ENCODE data around the gene PDGFRB.

GRCh38 chr5:150178262-150178661, 22.6 kb upstream of the PDGFRB start:
- TF ChIP-seq CTCF (conservative IDR thresholded peaks at IDR 0.05; ENCODE audit: low read length) (no peak), EZH2phosphoT487 (IDR thresholded peaks at IDR 0.05; ENCODE audit: borderline replicate concordance, low read depth, low read length) (no peak)
